Measurements from ENCODE around the gene VIPR2.
"Not testable (repeated sequence)": the region's sequence is repeated elsewhere in the genome, so short reads cannot be mapped to it uniquely, and the experiment has no call there.

Gene VIPR2

GRCh38 chr7:159136846-159137245 is 7.8 kb downstream of the VIPR2 start:
- no peak for DNase-seq

- DNase-seq: no peak
Observed at GRCh38 chr7:159136442-159136841, 8.2 kb downstream of the VIPR2 start.

- DNase-seq: no peak
Observed at GRCh38 chr7:159136013-159136412, 8.7 kb downstream of the VIPR2 start.

GRCh38 chr7:159132670-159133443 is 11.8 kb downstream of the VIPR2 start:
- not testable (repeated sequence) for DNase-seq

GRCh38 chr7:159130820-159131219 is 13.8 kb downstream of the VIPR2 start:
- DNase-seq: no peak

GRCh38 chr7:159130199-159130775 is 14.4 kb downstream of the VIPR2 start:
- DNase-seq: no peak

- no peak for DNase-seq
Observed at GRCh38 chr7:159128767-159129166, 15.9 kb downstream of the VIPR2 start.

GRCh38 chr7:159127691-159128642 is 16.7 kb downstream of the VIPR2 start:
- DNase-seq: no peak

- no peak for DNase-seq
Observed at GRCh38 chr7:159126311-159127260, 18.1 kb downstream of the VIPR2 start.

GRCh38 chr7:159125955-159126270 is 18.8 kb downstream of the VIPR2 start:
- no peak for DNase-seq

GRCh38 chr7:159125104-159125954 is 19.3 kb downstream of the VIPR2 start:
- DNase-seq: no peak

GRCh38 chr7:159123793-159124192 is 20.9 kb downstream of the VIPR2 start:
- DNase-seq: not testable (repeated sequence)

GRCh38 chr7:159123294-159123693 is 21.4 kb downstream of the VIPR2 start:
- not testable (repeated sequence) for DNase-seq

GRCh38 chr7:159122276-159122675 is 22.4 kb downstream of the VIPR2 start:
- DNase-seq: no peak

GRCh38 chr7:159121476-159121875 is 23.2 kb downstream of the VIPR2 start:
- DNase-seq: no peak

GRCh38 chr7:159121068-159121467 is 23.6 kb downstream of the VIPR2 start:
- no peak for DNase-seq

GRCh38 chr7:159120540-159120919 is 24.1 kb downstream of the VIPR2 start:
- no peak for DNase-seq

- no peak for DNase-seq
Observed at GRCh38 chr7:159119851-159120539, 24.7 kb downstream of the VIPR2 start.

GRCh38 chr7:159119026-159119741 is 25.5 kb downstream of the VIPR2 start:
- DNase-seq: no peak

GRCh38 chr7:159118623-159119022 is 26.0 kb downstream of the VIPR2 start:
- DNase-seq: no peak
